ENCODE results near the gene CYP46A1. TPM values are rescaled to one million over a fixed set of nuclear protein-coding genes. Genes with fewer than 3 reads are reported as not detected.

CYP46A1 gene
- total RNA-seq, 1 experiment from 2014 or later: 0.52 TPM

- Histone ChIP-seq H3K4me1 (ENCODE audit: low read length) (no peaks in the 10 kb centered on the region), H3K4me2 (ENCODE audit: low read depth, low read length, poor library complexity, severe bottlenecking) (no peak overlapping the region), H3K27me3 (ENCODE audit: low read length) (no peaks in the 10 kb centered on the region), H3K9ac (ENCODE audit: low read length) (no peak overlapping the region), H2AFZ (ENCODE audit: low read length) (no peak overlapping the region), H3K27ac (ENCODE audit: low read length) (no peak overlapping the region), H3K9me2 (replicated peaks; ENCODE audit: insufficient read depth, low read length) (no peaks in the 10 kb centered on the region), H3K9me3 (ENCODE audit: low read length) (no peaks in the 10 kb centered on the region), H3K4me3 (ENCODE audit: low read length) (no peak overlapping the region), H4K20me1 (ENCODE audit: insufficient read depth, low read depth, low read length) (no peaks in the 10 kb centered on the region), H3K79me2 (ENCODE audit: low read length) (no peaks in the 10 kb centered on the region), H3K36me3 (ENCODE audit: insufficient read depth, low read length) (no peaks in the 10 kb centered on the region)
- DNase-seq: no peak
Measured at GRCh38 chr14:99693918-99694317, 9.8 kb downstream of the CYP46A1 start.

- Histone ChIP-seq H3K27ac (ENCODE audit: low read length) (no peak overlapping the region), H3K9me3 (ENCODE audit: low read length) (peaks cover under 1% of the 10 kb centered on the region; the same call in 1 of the 2 replicates), H2AFZ (ENCODE audit: low read length) (no peak overlapping the region), H3K36me3 (ENCODE audit: insufficient read depth, low read length) (no peaks in the 10 kb centered on the region), H3K9me2 (replicated peaks; ENCODE audit: insufficient read depth, low read length) (no peaks in the 10 kb centered on the region), H3K9ac (ENCODE audit: low read length) (no peak overlapping the region), H3K4me2 (ENCODE audit: low read depth, low read length, poor library complexity, severe bottlenecking) (no peak overlapping the region), H3K27me3 (ENCODE audit: low read length) (no peaks in the 10 kb centered on the region), H3K79me2 (ENCODE audit: low read length) (no peaks in the 10 kb centered on the region), H3K4me3 (ENCODE audit: low read length) (no peak overlapping the region), H3K4me1 (ENCODE audit: low read length) (no peaks in the 10 kb centered on the region), H4K20me1 (ENCODE audit: insufficient read depth, low read depth, low read length) (no peaks in the 10 kb centered on the region)
- no peak for DNase-seq
Measured at GRCh38 chr14:99696929-99697328, 12.8 kb downstream of the CYP46A1 start.

- no peak overlapping the region for H3K27ac ChIP-seq (ENCODE audit: low read length)
- 0 out of 2 replicates have a peak, but pooled peaks cover 3% of the 10 kb centered on the region for H3K27me3 ChIP-seq (ENCODE audit: low read length)
- no peak overlapping the region for H3K4me2 ChIP-seq (ENCODE audit: low read depth, low read length, poor library complexity, severe bottlenecking)
- peaks cover 9% of the 10 kb centered on the region for H3K9me3 ChIP-seq (ENCODE audit: low read length)
- H3K79me2 ChIP-seq (ENCODE audit: low read length): no peaks in the 10 kb centered on the region
- H3K4me3 ChIP-seq (ENCODE audit: low read length): no peak overlapping the region
- no peaks in the 10 kb centered on the region for H3K4me1 ChIP-seq (ENCODE audit: low read length)
- DNase-seq: no peak
- H3K9ac ChIP-seq (ENCODE audit: low read length): no peak overlapping the region
- no peaks in the 10 kb centered on the region for H3K9me2 ChIP-seq (replicated peaks; ENCODE audit: insufficient read depth, low read length)
- no peaks in the 10 kb centered on the region for H4K20me1 ChIP-seq (ENCODE audit: insufficient read depth, low read depth, low read length)
- H3K36me3 ChIP-seq (ENCODE audit: insufficient read depth, low read length): no peaks in the 10 kb centered on the region
- H2AFZ ChIP-seq (ENCODE audit: low read length): no peak overlapping the region
Measured at GRCh38 chr14:99698236-99698635, 14.1 kb downstream of the CYP46A1 start.

- Histone ChIP-seq H3K9me2 (replicated peaks; ENCODE audit: insufficient read depth, low read length) (no peaks in the 10 kb centered on the region), H2AFZ (ENCODE audit: low read length) (no peak overlapping the region), H3K27ac (ENCODE audit: low read length) (no peak overlapping the region), H3K36me3 (ENCODE audit: insufficient read depth, low read length) (no peaks in the 10 kb centered on the region), H3K27me3 (ENCODE audit: low read length) (0 out of 2 replicates have a peak, but pooled peaks cover 3% of the 10 kb centered on the region), H3K9ac (ENCODE audit: low read length) (no peak overlapping the region), H3K4me1 (ENCODE audit: low read length) (no peaks in the 10 kb centered on the region), H3K9me3 (ENCODE audit: low read length) (peaks cover 13% of the 10 kb centered on the region), H3K79me2 (ENCODE audit: low read length) (no peaks in the 10 kb centered on the region), H3K4me2 (ENCODE audit: low read depth, low read length, poor library complexity, severe bottlenecking) (no peak overlapping the region), H3K4me3 (ENCODE audit: low read length) (no peak overlapping the region), H4K20me1 (ENCODE audit: insufficient read depth, low read depth, low read length) (no peaks in the 10 kb centered on the region)
- DNase-seq: no peak
Measured at GRCh38 chr14:99698642-99699041, 14.5 kb downstream of the CYP46A1 start.

GRCh38 chr14:99699085-99699760, 15.1 kb downstream of the CYP46A1 start:
- no peaks in the 10 kb centered on the region for H4K20me1 ChIP-seq (ENCODE audit: insufficient read depth, low read depth, low read length)
- no peak for DNase-seq

GRCh38 chr14:99699861-99700260, 15.8 kb downstream of the CYP46A1 start:
- Histone ChIP-seq H3K27ac (ENCODE audit: low read length) (no peak overlapping the region), H3K79me2 (ENCODE audit: low read length) (no peaks in the 10 kb centered on the region), H2AFZ (ENCODE audit: low read length) (no peak overlapping the region), H3K9me3 (ENCODE audit: low read length) (peaks cover 18% of the 10 kb centered on the region), H3K4me3 (ENCODE audit: low read length) (no peak overlapping the region), H3K36me3 (ENCODE audit: insufficient read depth, low read length) (no peaks in the 10 kb centered on the region), H3K4me1 (ENCODE audit: low read length) (no peaks in the 10 kb centered on the region), H3K9me2 (replicated peaks; ENCODE audit: insufficient read depth, low read length) (no peaks in the 10 kb centered on the region), H3K27me3 (ENCODE audit: low read length) (0 out of 2 replicates have a peak, but pooled peaks cover 3% of the 10 kb centered on the region), H4K20me1 (ENCODE audit: insufficient read depth, low read depth, low read length) (no peaks in the 10 kb centered on the region), H3K9ac (ENCODE audit: low read length) (no peak overlapping the region), H3K4me2 (ENCODE audit: low read depth, low read length, poor library complexity, severe bottlenecking) (no peak overlapping the region)
- DNase-seq: no peak

More at GRCh38 chr14:99699085-99699760, 15.1 kb downstream of the CYP46A1 start:
- Histone ChIP-seq H3K9ac (ENCODE audit: low read length) (no peak overlapping the region), H3K4me2 (ENCODE audit: low read depth, low read length, poor library complexity, severe bottlenecking) (no peak overlapping the region), H3K9me3 (ENCODE audit: low read length) (peaks cover 18% of the 10 kb centered on the region), H3K9me2 (replicated peaks; ENCODE audit: insufficient read depth, low read length) (no peaks in the 10 kb centered on the region), H3K4me1 (ENCODE audit: low read length) (no peaks in the 10 kb centered on the region), H2AFZ (ENCODE audit: low read length) (no peak overlapping the region), H3K27ac (ENCODE audit: low read length) (no peak overlapping the region), H3K36me3 (ENCODE audit: insufficient read depth, low read length) (no peaks in the 10 kb centered on the region), H3K27me3 (ENCODE audit: low read length) (0 out of 2 replicates have a peak, but pooled peaks cover 3% of the 10 kb centered on the region), H3K79me2 (ENCODE audit: low read length) (no peaks in the 10 kb centered on the region), H3K4me3 (ENCODE audit: low read length) (no peak overlapping the region)

GRCh38 chr14:99700379-99700778, 16.3 kb downstream of the CYP46A1 start:
- Histone ChIP-seq H3K27ac (ENCODE audit: low read length) (no peak overlapping the region), H3K4me1 (ENCODE audit: low read length) (no peaks in the 10 kb centered on the region), H3K79me2 (ENCODE audit: low read length) (no peaks in the 10 kb centered on the region), H4K20me1 (ENCODE audit: insufficient read depth, low read depth, low read length) (no peaks in the 10 kb centered on the region), H3K4me3 (ENCODE audit: low read length) (no peak overlapping the region), H3K9me2 (replicated peaks; ENCODE audit: insufficient read depth, low read length) (no peaks in the 10 kb centered on the region), H3K36me3 (ENCODE audit: insufficient read depth, low read length) (no peaks in the 10 kb centered on the region), H2AFZ (ENCODE audit: low read length) (no peak overlapping the region), H3K9me3 (ENCODE audit: low read length) (peaks cover 18% of the 10 kb centered on the region), H3K27me3 (ENCODE audit: low read length) (0 out of 2 replicates have a peak, but pooled peaks cover 3% of the 10 kb centered on the region), H3K9ac (ENCODE audit: low read length) (no peak overlapping the region), H3K4me2 (ENCODE audit: low read depth, low read length, poor library complexity, severe bottlenecking) (no peak overlapping the region)
- no peak for DNase-seq

GRCh38 chr14:99701260-99701659, 17.2 kb downstream of the CYP46A1 start:
- no peak overlapping the region for H3K27ac ChIP-seq (ENCODE audit: low read length)
- H3K4me3 ChIP-seq (ENCODE audit: low read length): no peak overlapping the region
- no peak for DNase-seq
- no peaks in the 10 kb centered on the region for H3K9me2 ChIP-seq (replicated peaks; ENCODE audit: insufficient read depth, low read length)
- H3K4me2 ChIP-seq (ENCODE audit: low read depth, low read length, poor library complexity, severe bottlenecking): no peak overlapping the region
- H3K79me2 ChIP-seq (ENCODE audit: low read length): no peaks in the 10 kb centered on the region
- no peaks in the 10 kb centered on the region for H3K36me3 ChIP-seq (ENCODE audit: insufficient read depth, low read length)
- no peak overlapping the region for H3K9ac ChIP-seq (ENCODE audit: low read length)
- H2AFZ ChIP-seq (ENCODE audit: low read length): no peak overlapping the region
- no peaks in the 10 kb centered on the region for H3K4me1 ChIP-seq (ENCODE audit: low read length)
- H3K9me3 ChIP-seq (ENCODE audit: low read length): peaks cover 18% of the 10 kb centered on the region
- H4K20me1 ChIP-seq (ENCODE audit: insufficient read depth, low read depth, low read length): no peaks in the 10 kb centered on the region
- 0 out of 2 replicates have a peak, but pooled peaks cover 3% of the 10 kb centered on the region for H3K27me3 ChIP-seq (ENCODE audit: low read length)
